ENCODE results near the gene SAFB2. TPM values are rescaled to one million over a fixed set of nuclear protein-coding genes. Genes with fewer than 3 reads are reported as not detected.

The SAFB2 gene
- total RNA-seq, 4 donors from 2014 or later: 45.0 to 250 (median 129) TPM

- no peak for DNase-seq
- H3K4me1 ChIP-seq: no peaks in the 10 kb centered on the region
- intact Hi-C loops (cut with DNase I; ENCODE audit: low total_unique reads): no loop called here
- no peaks in the 10 kb centered on the region for H3K36me3 ChIP-seq
- H3K9me3 ChIP-seq: no peaks in the 10 kb centered on the region
- no peaks in the 10 kb centered on the region for H3K27me3 ChIP-seq
- H3K4me3 ChIP-seq: no peak overlapping the region
- H3K27ac ChIP-seq: no peak overlapping the region
- TF ChIP-seq CTCF (IDR thresholded peaks at IDR 0.05) (no peak), POLR2A (IDR thresholded peaks at IDR 0.05) (no peak)
Measured at GRCh38 chr19:5586300-5587070, 36.1 kb downstream of the SAFB2 start.

DNA sequence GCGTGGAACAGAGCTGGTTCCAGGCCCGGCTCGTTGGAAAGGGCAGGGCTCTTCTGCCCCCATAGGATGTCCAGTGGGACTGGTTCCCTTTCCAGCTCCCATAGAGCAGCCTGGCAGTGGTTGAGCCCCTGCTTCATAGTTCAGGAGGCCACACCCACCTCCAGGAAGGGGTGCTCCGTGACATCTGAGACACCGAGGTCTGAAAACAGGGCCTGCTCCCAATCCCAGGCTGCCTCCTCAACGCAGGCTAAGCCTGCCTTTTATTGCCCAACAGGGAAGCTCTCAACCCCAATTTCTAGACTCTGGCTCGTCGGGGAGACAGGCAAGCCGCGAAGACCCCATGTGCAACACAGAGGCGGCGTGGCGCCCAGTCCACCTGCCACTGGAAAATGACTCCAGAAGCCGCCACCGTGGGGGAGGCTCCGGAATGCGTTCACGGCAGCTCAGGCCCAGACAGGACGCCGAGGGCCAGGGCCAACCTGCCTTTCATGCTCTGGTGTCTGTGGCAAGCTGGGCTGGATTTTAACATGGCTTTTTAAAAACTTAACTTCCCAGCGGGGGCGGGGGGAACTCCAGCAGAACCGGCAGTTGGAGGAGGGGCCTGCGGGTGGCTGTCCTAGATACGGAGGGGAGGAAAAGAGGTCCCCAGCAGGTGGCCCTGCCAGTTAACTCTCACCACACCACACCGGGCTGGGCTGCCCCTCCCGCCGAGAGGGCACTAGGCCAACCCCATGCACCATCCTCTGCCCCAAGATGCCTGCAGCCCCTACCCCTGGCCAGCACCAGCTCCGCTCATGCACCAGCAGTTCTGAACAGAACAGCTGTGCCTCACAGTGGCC lies 36.9 kb downstream of the SAFB2 start:
- Histone ChIP-seq H3K4me1 (no peaks in the 10 kb centered on the region), H3K9me3 (no peaks in the 10 kb centered on the region), H3K4me3 (no peak overlapping the region), H3K27me3 (no peaks in the 10 kb centered on the region), H3K27ac (peak overlapping the region in 1 of 2 donors; percentile 35), H3K36me3 (no peaks in the 10 kb centered on the region)
- peak in 1 of 2 donors; percentile 26 for DNase-seq
- intact Hi-C loops (cut with DNase I; ENCODE audit: low total_unique reads): no loop called here
- TF ChIP-seq CTCF (IDR thresholded peaks at IDR 0.05): no peak

DNA sequence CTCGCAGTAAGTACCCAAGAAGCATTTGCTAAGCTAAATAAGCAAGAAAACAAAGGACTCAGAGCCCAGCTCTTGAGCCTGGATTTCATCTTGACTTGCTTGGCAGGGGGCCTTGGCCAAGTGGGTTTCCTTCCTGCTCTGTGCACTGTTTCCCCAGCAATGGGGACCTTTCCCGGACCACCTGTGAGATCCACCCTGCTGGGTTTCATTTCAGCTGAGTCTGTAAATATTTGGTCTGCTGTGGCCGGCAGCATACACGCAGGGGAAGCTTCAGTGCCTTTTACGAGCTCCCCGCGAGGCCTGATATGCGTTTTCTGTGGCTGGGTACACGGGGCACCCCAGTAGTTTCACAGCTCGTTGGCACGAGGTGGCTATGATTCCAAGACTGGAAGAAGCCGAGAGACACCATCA lies 42.4 kb downstream of the SAFB2 start:
- Histone ChIP-seq H3K27ac (no peak overlapping the region), H3K9me3 (no peaks in the 10 kb centered on the region), H3K27me3 (no peaks in the 10 kb centered on the region), H3K4me3 (no peak overlapping the region), H3K36me3 (no peaks in the 10 kb centered on the region), H3K4me1 (no peaks in the 10 kb centered on the region)
- TF ChIP-seq POLR2A (IDR thresholded peaks at IDR 0.05): no peak
- TF ChIP-seq CTCF (IDR thresholded peaks at IDR 0.05): no peak
- intact Hi-C loops (cut with DNase I; ENCODE audit: low total_unique reads): no loop called here
- DNase-seq: no peak

DNA sequence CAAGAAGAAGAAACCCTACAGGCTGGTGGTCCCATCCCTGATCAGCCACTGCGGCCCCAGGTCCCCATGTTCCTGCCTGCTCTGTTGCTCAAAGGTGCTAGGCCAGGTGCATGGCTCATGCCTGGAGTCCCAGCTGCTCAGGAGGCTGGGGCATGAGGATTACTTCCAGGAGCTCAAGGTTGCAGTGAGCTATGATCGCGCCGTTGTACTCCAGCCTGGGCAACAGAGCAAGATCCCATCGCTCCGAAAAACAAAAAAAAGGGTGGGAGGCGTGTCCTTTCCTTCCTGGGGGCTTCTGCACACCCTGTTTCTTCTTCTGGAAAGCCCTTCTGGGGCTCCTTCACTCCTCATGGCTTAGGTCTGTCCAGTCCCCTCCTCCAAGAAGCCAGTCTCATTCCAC lies 42.9 kb downstream of the SAFB2 start:
- TF ChIP-seq POLR2A (IDR thresholded peaks at IDR 0.05) (no peak), CTCF (IDR thresholded peaks at IDR 0.05) (no peak)
- Histone ChIP-seq H3K27ac (no peak overlapping the region), H3K36me3 (no peaks in the 10 kb centered on the region), H3K9me3 (no peaks in the 10 kb centered on the region), H3K4me1 (no peaks in the 10 kb centered on the region), H3K27me3 (no peaks in the 10 kb centered on the region), H3K4me3 (no peak overlapping the region)
- no peak for DNase-seq
- intact Hi-C loops (cut with DNase I; ENCODE audit: low total_unique reads): loop anchor here (5.0 kb wide), 1 partner anchor 532 kb away; no protein-coding TSS in a partner anchor

GRCh38 chr19:5579286-5579685 lies 43.3 kb downstream of the SAFB2 start:
- TF ChIP-seq CTCF (IDR thresholded peaks at IDR 0.05) (no peak), POLR2A (IDR thresholded peaks at IDR 0.05) (no peak)
- no peak overlapping the region for H3K27ac ChIP-seq
- no peak for DNase-seq
- no peaks in the 10 kb centered on the region for H3K36me3 ChIP-seq
- no peaks in the 10 kb centered on the region for H3K9me3 ChIP-seq
- intact Hi-C loops (cut with DNase I; ENCODE audit: low total_unique reads): loop anchor here (5.0 kb wide), 1 partner anchor 532 kb away; no protein-coding TSS in a partner anchor
- no peaks in the 10 kb centered on the region for H3K4me1 ChIP-seq
- H3K27me3 ChIP-seq: no peaks in the 10 kb centered on the region
- H3K4me3 ChIP-seq: no peak overlapping the region

All from uterus (tissue), 4 donors.